SU-DHL-6 (cell line): ENCODE measurements around the gene RNU2-1.

Source experiments
- H2AFZ ChIP-seq: fragments of 200-600 bp; sonication (generic); 2 replicates; pipeline ENCODE4 v1.6.1; 2014; ENCODE audit warnings: low read depth, mild to moderate bottlenecking, moderate library complexity, mixed read lengths, antibody characterized with exemption, low read length; ENCODE audit not compliant: severe bottlenecking
- H3F3A ChIP-seq: fragments of 200-600 bp; shearing (Covaris generic); 2 replicates; pipeline ENCODE4 v1.6.0; 2016; ENCODE audit warnings: antibody characterized with exemption, mild to moderate bottlenecking; ENCODE audit not compliant: insufficient read depth
- H3K27ac ChIP-seq: fragments of 200-600 bp; sonication (generic); 2 replicates; pipeline ENCODE4 v1.5.1; 2016; ENCODE audit warnings: low read depth, mild to moderate bottlenecking, low read length, moderate library complexity, mixed read lengths
- H3K27me3 ChIP-seq: fragments of 200-600 bp; sonication (generic), shearing (Covaris generic); 2 replicates; pipeline ENCODE4 v1.6.0; 2014; ENCODE audit warnings: mild to moderate bottlenecking, low read length
- H3K36me3 ChIP-seq: fragments of 200-600 bp; sonication (generic); 2 replicates; pipeline ENCODE4 v1.6.1; 2014; ENCODE audit warnings: mild to moderate bottlenecking, low read length, mixed read lengths
- H3K4me2 ChIP-seq: fragments of 300-600, 200-600 bp; shearing (Covaris generic), sonication (generic); 2 replicates; pipeline ENCODE4 v1.6.0; 2014; ENCODE audit warnings: low read length, low read depth, mild to moderate bottlenecking; ENCODE audit not compliant: poor library complexity, severe bottlenecking
- H3K4me3 ChIP-seq: fragments of 200-600 bp; sonication (generic); 2 replicates; pipeline ENCODE4 v1.5.1; 2014; ENCODE audit warnings: antibody characterized with exemption, low read length, mild to moderate bottlenecking, mixed read lengths; ENCODE audit not compliant: insufficient read depth, poor library complexity, severe bottlenecking
- H3K79me2 ChIP-seq: fragments of 200-600 bp; sonication (generic); 2 replicates; pipeline ENCODE4 v1.6.1; 2014; ENCODE audit warnings: mild to moderate bottlenecking, low read length, moderate library complexity; ENCODE audit not compliant: insufficient read depth
- H3K9ac ChIP-seq: fragments of 200-600 bp; sonication (generic); 2 replicates; pipeline ENCODE4 v1.7.0; 2014; ENCODE audit warnings: mild to moderate bottlenecking, low read length
- H3K9me2 ChIP-seq: fragments of 200-600 bp; sonication (generic); replicated peaks from 2 replicates; pipeline ENCODE4 v1.6.1; 2014; ENCODE audit warnings: low read length; ENCODE audit not compliant: insufficient read depth
- H3K9me3 ChIP-seq: fragments of 200-600 bp; sonication (generic); 2 replicates; pipeline ENCODE4 v1.6.1; 2014; ENCODE audit warnings: low read length, mixed read lengths; ENCODE audit not compliant: insufficient read depth
- H4K20me1 ChIP-seq: fragments of 200-600 bp; sonication (generic); 2 replicates; pipeline ENCODE4 v1.6.1; 2014; ENCODE audit warnings: low read depth, mild to moderate bottlenecking, antibody characterized with exemption, low read length, moderate library complexity, mixed read lengths
- CTCF ChIP-seq: fragments of 200-600 bp; sonication (generic); IDR thresholded peaks from one replicate; pipeline ENCODE4 v1.5.1; 2017; ENCODE audit warnings: antibody characterized with exemption, mild to moderate bottlenecking, low read length, moderate library complexity; ENCODE audit not compliant: insufficient read depth, poor library complexity, severe bottlenecking
- EZH2phosphoT487 ChIP-seq: fragments of 200-600 bp; sonication (generic), shearing (Covaris generic); conservative IDR thresholded peaks from 2 replicates; pipeline ENCODE4 v1.6.1; 2018; ENCODE audit warnings: mild to moderate bottlenecking, antibody characterized with exemption, low read length, moderate library complexity, mixed read lengths

RNU2-1 gene

DNA sequence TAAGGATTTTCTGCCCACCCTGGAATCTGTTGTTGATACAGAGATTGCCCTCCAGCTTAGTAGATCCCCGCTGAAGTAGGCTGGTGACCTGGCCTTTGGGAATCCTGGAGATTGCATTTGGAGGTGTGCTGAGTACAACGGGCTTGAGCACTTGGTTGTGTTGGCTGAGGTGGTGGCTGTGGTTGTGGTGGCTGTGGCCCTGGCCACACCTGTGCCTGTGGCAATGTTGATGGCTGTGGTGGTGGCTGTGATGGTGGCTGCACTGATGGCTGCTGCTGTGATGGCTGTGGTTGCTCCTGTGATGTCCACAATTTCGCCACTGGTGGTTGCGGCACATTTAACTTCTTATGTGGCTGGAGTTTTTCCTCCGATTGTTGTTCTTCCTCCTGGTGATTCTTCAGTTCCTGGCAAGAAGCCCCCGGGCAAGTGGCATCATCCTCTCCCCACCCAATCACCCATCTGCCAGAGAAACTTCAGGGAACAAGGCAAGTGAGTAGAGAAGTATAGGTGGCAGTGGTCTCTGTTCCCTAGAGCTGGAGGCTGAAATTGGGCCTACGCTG lies 9.6 kb downstream of the RNU2-1 start:
- Histone ChIP-seq H3K27me3 (no peaks in the 10 kb centered on the region), H3K9me2 (no peaks in the 10 kb centered on the region), H3K79me2 (no peaks in the 10 kb centered on the region), H3K9me3 (no peaks in the 10 kb centered on the region), H3K4me3 (no peak overlapping the region), H2AFZ (no peak overlapping the region), H4K20me1 (no peaks in the 10 kb centered on the region), H3F3A (no peaks in the 10 kb centered on the region), H3K9ac (no peak overlapping the region), H3K4me2 (no peak overlapping the region), H3K36me3 (no peaks in the 10 kb centered on the region; the same call in 1 of the 2 replicates), H3K27ac (no peak overlapping the region)
- TF ChIP-seq EZH2phosphoT487 (no peak), CTCF (no peak)

- H3K9ac ChIP-seq: no peak overlapping the region
- no peaks in the 10 kb centered on the region for H3K36me3 ChIP-seq
- no peaks in the 10 kb centered on the region for H4K20me1 ChIP-seq
- H3F3A ChIP-seq: no peaks in the 10 kb centered on the region
- TF ChIP-seq CTCF: no peak
- no peaks in the 10 kb centered on the region for H3K27me3 ChIP-seq
- no peak overlapping the region for H2AFZ ChIP-seq
- no peak overlapping the region for H3K27ac ChIP-seq
- H3K9me2 ChIP-seq: no peaks in the 10 kb centered on the region
- H3K4me3 ChIP-seq: no peak overlapping the region
- no peaks in the 10 kb centered on the region for H3K9me3 ChIP-seq
- H3K79me2 ChIP-seq: no peaks in the 10 kb centered on the region
- H3K4me2 ChIP-seq: no peak overlapping the region
Observed at GRCh38 chr17:43220511-43221125, 13.2 kb downstream of the RNU2-1 start.

DNA sequence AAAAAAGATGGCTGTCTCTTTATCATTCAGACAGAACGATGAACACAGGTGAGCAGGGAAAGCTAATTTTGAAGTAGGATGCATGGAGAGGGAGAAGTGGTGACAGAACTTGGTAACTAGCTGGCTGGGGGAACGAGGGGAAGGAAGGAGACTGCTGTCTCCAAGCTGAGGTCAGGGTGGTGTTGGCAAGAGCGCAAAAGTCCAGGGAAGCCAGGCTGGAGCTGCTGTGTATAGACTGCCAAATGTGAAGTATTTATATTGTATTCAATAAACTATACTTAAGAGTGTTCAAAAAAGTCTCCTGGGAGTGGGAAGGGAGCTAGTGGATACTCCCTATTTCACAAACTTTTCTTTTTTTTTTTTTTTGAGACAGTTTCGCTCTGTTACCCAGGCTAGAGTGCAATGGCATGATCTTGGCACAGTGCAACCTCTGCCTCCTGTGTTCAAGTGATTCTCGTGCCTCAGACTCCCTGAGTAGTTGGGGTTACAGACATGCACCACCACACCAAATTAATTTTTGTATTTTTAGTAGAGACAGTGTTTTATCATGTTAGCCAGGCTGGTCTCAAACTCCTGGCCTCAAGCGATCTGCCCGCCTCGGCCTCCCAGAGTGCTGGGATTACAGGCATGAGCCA lies 13.9 kb downstream of the RNU2-1 start:
- Histone ChIP-seq H3K9ac (no peak overlapping the region), H3K4me2 (no peak overlapping the region), H3K9me2 (no peaks in the 10 kb centered on the region), H3K79me2 (no peaks in the 10 kb centered on the region), H3K27ac (no peak overlapping the region), H3K4me3 (no peak overlapping the region), H3K27me3 (no peaks in the 10 kb centered on the region), H3K9me3 (no peaks in the 10 kb centered on the region), H2AFZ (no peak overlapping the region), H3F3A (no peaks in the 10 kb centered on the region), H3K36me3 (no peaks in the 10 kb centered on the region), H4K20me1 (no peaks in the 10 kb centered on the region)
- TF ChIP-seq EZH2phosphoT487 (no peak), CTCF (no peak)
